Measurements from ENCODE around the gene JAG2. TPM values are rescaled to one million over a fixed set of nuclear protein-coding genes. Genes with fewer than 3 reads are reported as not detected.

The JAG2 gene
- total RNA-seq, 1 donor from 2014 or later, result 7.5 TPM

GRCh38 chr14:105200074-105200473 is 31.5 kb upstream of the JAG2 start:
- Mint-ChIP-seq H3K36me3 (ENCODE audit: unreplicated experiment) (no peaks in the 10 kb centered on the region), H3K4me1 (ENCODE audit: unreplicated experiment) (peaks cover 26% of the 10 kb centered on the region), H3K27ac (ENCODE audit: unreplicated experiment) (no peak overlapping the region), H3K9me3 (ENCODE audit: unreplicated experiment) (no peaks in the 10 kb centered on the region), H3K27me3 (ENCODE audit: unreplicated experiment) (no peaks in the 10 kb centered on the region), H3K4me3 (ENCODE audit: unreplicated experiment) (no peak overlapping the region)
- DNase-seq (ENCODE audit: extremely low spot score, unreplicated experiment), result no peak
- TF ChIP-seq CTCF (IDR thresholded peaks at IDR 0.05), result no peak

GRCh38 chr14:105199093-105199492 is 30.5 kb upstream of the JAG2 start:
- no peaks in the 10 kb centered on the region for H3K36me3 Mint-ChIP-seq (ENCODE audit: unreplicated experiment)
- no peaks in the 10 kb centered on the region for H3K9me3 Mint-ChIP-seq (ENCODE audit: unreplicated experiment)
- H3K4me1 Mint-ChIP-seq (ENCODE audit: unreplicated experiment), result peaks cover 25% of the 10 kb centered on the region
- H3K4me3 Mint-ChIP-seq (ENCODE audit: unreplicated experiment), result no peak overlapping the region
- TF ChIP-seq CTCF (IDR thresholded peaks at IDR 0.05), result no peak
- no peak overlapping the region for H3K27ac Mint-ChIP-seq (ENCODE audit: unreplicated experiment)
- no peaks in the 10 kb centered on the region for H3K27me3 Mint-ChIP-seq (ENCODE audit: unreplicated experiment)
- DNase-seq (ENCODE audit: extremely low spot score, unreplicated experiment), result no peak

GRCh38 chr14:105198588-105198987 is 30.0 kb upstream of the JAG2 start:
- Mint-ChIP-seq H3K36me3 (ENCODE audit: unreplicated experiment) (no peaks in the 10 kb centered on the region), H3K4me1 (ENCODE audit: unreplicated experiment) (peaks cover 25% of the 10 kb centered on the region), H3K27me3 (ENCODE audit: unreplicated experiment) (no peaks in the 10 kb centered on the region), H3K4me3 (ENCODE audit: unreplicated experiment) (no peak overlapping the region), H3K27ac (ENCODE audit: unreplicated experiment) (no peak overlapping the region), H3K9me3 (ENCODE audit: unreplicated experiment) (no peaks in the 10 kb centered on the region)
- no peak for TF ChIP-seq CTCF (IDR thresholded peaks at IDR 0.05)
- DNase-seq (ENCODE audit: extremely low spot score, unreplicated experiment), result no peak

- Mint-ChIP-seq H3K4me1 (ENCODE audit: unreplicated experiment) (peaks cover 25% of the 10 kb centered on the region), H3K27me3 (ENCODE audit: unreplicated experiment) (no peaks in the 10 kb centered on the region), H3K4me3 (ENCODE audit: unreplicated experiment) (no peak overlapping the region), H3K27ac (ENCODE audit: unreplicated experiment) (no peak overlapping the region), H3K36me3 (ENCODE audit: unreplicated experiment) (no peaks in the 10 kb centered on the region), H3K9me3 (ENCODE audit: unreplicated experiment) (no peaks in the 10 kb centered on the region)
- no peak for TF ChIP-seq CTCF (IDR thresholded peaks at IDR 0.05)
- DNase-seq (ENCODE audit: extremely low spot score, unreplicated experiment), result no peak
Measured at GRCh38 chr14:105197211-105197641, 28.6 kb upstream of the JAG2 start.

GRCh38 chr14:105196265-105196960 is 27.8 kb upstream of the JAG2 start:
- no peak for TF ChIP-seq CTCF (IDR thresholded peaks at IDR 0.05)
- H3K27me3 Mint-ChIP-seq (ENCODE audit: unreplicated experiment), result no peaks in the 10 kb centered on the region
- no peak overlapping the region for H3K4me3 Mint-ChIP-seq (ENCODE audit: unreplicated experiment)
- H3K9me3 Mint-ChIP-seq (ENCODE audit: unreplicated experiment), result no peaks in the 10 kb centered on the region
- H3K36me3 Mint-ChIP-seq (ENCODE audit: unreplicated experiment), result no peaks in the 10 kb centered on the region
- peaks cover 25% of the 10 kb centered on the region for H3K4me1 Mint-ChIP-seq (ENCODE audit: unreplicated experiment)
- no peak overlapping the region for H3K27ac Mint-ChIP-seq (ENCODE audit: unreplicated experiment)
- DNase-seq (ENCODE audit: extremely low spot score, unreplicated experiment), result no peak

All from osteocyte (in vitro differentiated cells).